Cortex of kidney (tissue), 1 donor: Measurements from ENCODE around the gene KLHL29.

Experiments
- DNase-seq: peaks from one replicate; lab custom pipeline; 2025; lab: John Stamatoyannopoulos, UW

Gene KLHL29

GRCh38 chr2:23696752-23697045 is 311.7 kb downstream of the KLHL29 start:
- no peak for DNase-seq

GRCh38 chr2:23697256-23698075 is 312.5 kb downstream of the KLHL29 start:
- no peak for DNase-seq

GRCh38 chr2:23698116-23698693 is 313.2 kb downstream of the KLHL29 start:
- no peak for DNase-seq

- no peak for DNase-seq
These were observed 314.0 kb downstream of the KLHL29 start for GRCh38 chr2:23698721-23699579.

GRCh38 chr2:23699580-23699925 is 314.6 kb downstream of the KLHL29 start:
- no peak for DNase-seq

GRCh38 chr2:23700627-23701026 is 315.6 kb downstream of the KLHL29 start:
- no peak for DNase-seq

- no peak for DNase-seq
These were observed 318.1 kb downstream of the KLHL29 start for GRCh38 chr2:23703037-23703582.

GRCh38 chr2:23703583-23704385 is 318.8 kb downstream of the KLHL29 start:
- no peak for DNase-seq

GRCh38 chr2:23705771-23706612 is 321.0 kb downstream of the KLHL29 start:
- DNase-seq, result no peak

- DNase-seq, result no peak
These were observed 321.7 kb downstream of the KLHL29 start for GRCh38 chr2:23706613-23707078.

- no peak for DNase-seq
These were observed 322.1 kb downstream of the KLHL29 start for GRCh38 chr2:23707096-23707495.

GRCh38 chr2:23708771-23709170 is 323.8 kb downstream of the KLHL29 start:
- no peak for DNase-seq

GRCh38 chr2:23709311-23709710 is 324.3 kb downstream of the KLHL29 start:
- no peak for DNase-seq

GRCh38 chr2:23711979-23712755 is 327.2 kb downstream of the KLHL29 start:
- DNase-seq, result no peak

- no peak for DNase-seq
These were observed 327.8 kb downstream of the KLHL29 start for GRCh38 chr2:23712756-23713151.

GRCh38 chr2:23713351-23713750 is 328.4 kb downstream of the KLHL29 start:
- no peak for DNase-seq

- DNase-seq, result no peak
These were observed 334.1 kb downstream of the KLHL29 start for GRCh38 chr2:23718931-23719700.

- DNase-seq, result no peak
These were observed 334.7 kb downstream of the KLHL29 start for GRCh38 chr2:23719716-23720115.
